ENCODE measurements around the gene ADGRL3.

The ADGRL3 gene

DNA sequence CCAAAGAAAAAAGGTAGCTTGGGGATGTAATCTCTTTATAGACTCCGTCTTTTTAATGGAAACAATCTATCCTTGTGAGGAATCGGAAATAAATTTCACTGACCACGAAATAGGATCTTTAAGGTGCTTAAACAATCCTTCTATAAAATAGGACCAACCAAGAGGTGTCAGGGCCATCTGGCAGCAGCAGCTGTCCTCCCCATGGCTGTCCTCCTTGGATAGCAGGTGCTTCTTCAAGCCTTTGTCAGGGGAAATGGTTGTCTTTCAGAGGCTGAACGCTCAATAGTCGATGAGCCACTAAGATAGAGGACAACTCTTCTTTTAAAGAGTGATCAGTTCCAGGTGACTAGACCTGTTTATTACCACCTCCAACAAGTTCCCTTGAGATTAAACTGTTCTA, 231.0 kb downstream of the ADGRL3 start:
- FAIRE-seq = no peak

DNA sequence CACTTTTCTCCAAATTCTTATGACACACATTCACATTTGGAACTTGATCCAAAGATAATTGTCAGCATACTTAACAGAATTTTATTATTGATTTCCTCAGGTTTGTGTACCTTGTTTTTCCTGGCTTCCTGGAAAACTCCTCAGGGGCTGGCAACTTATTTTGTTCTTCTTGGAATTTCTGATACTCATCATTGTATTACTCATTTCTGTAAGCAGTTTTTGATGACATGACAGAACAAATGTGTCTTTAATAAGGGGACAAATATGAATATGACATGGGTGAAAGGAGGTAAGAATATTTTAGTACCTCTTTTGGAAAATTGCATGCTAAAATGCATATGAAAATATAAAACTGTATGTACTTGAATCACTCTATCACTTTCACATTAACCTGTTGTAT, 237.8 kb downstream of the ADGRL3 start:
- no peak for FAIRE-seq

DNA sequence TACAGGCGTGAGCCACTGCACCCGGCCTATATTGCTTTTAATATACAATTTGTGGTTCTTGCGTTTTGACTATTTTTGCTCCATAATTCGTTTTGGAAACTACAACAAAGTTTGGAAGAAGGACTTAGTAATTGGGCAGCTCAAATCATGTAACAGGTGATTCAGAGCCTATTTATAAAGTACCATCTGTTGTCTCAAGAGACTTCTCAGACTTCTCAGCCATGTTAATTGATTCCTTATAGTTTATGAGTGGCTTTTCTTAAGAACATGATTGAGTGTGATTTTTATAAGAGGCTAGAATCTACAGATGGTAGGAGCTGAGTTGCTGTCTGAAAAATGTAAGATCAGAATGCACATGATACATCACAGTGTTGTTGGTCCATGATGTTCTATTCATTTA, 240.2 kb downstream of the ADGRL3 start:
- no peak for FAIRE-seq

DNA sequence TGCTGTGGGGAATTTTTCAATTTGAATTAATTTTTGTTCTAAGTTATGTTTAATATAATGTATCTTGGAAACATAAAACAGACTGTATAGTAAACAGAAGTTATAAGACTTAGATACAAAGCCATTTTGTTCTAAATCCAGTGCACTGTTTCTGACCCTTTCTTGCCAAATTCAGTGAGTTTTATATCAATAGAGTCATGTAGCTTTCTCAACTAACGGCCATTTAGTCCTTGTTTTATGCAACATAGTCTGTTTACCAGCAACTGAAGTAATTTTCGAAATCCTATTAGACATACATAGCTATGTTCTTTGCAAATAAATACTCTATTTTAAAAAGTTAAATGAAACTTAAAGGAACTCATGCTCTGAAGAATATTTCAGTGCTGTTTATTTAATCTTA, 242.8 kb downstream of the ADGRL3 start:
- no peak for FAIRE-seq

DNA sequence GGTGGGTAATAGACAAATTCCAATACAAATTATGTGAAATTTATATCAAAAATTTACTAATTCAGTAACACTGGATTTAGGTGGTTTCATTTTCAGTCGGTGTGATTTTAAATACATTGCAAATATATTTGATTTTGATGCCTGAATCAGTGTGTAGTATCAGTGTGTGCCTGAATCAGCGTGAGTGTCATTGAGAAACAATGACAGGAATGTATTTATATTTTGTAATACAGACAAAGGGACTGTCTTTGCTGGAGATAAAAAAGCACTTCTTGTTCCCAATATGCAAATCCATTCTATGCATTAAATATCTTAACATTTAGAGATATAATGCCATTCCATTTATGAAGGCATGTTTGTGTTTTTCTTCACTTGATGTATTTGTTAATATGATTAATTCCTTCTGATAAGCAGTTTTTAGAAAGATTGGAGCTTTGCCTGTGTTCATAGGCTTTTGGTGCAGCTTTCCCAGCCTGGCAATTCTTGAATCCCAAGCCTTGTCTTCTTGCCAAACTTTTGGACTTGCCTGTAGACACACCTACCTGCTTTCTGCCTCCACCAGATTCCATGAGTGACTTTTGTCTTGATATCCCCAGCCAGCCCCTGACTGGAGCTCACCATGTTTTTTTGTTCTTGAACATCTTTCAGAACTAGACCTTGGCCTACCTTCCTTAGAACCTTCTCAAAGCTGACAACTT, 243.8 kb downstream of the ADGRL3 start:
- no peak for FAIRE-seq

DNA sequence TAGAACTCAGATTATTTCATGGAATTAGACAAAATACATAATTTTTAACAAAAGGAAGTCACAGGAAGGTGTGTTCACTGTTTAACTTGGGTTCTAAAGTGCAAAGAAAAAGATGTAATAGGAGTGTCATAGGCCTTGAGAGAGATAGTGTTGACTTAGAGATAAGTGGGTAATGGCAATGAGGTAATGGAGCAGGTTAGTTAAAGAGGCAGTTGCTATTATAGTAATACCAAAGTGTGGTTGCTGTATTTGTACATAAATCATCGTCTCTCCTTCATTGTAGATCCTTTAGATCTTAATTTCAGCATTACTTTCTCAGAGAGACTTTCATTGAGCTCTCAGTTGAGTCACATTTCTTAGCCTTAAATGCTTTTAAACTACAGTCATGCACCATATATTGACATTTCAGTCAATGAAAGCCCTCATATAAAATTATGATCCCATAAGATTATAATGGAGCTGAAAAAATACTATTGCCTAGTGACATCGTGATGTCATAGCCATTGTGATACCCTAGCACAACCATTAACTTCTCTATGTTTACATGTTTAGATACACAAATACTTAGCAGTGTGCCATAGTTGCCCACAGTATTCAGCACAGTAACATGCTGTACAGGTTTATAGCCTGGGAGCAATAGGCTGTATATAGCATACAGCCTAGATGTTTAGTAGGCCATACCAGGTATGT, 245.4 kb downstream of the ADGRL3 start:
- FAIRE-seq = no peak

DNA sequence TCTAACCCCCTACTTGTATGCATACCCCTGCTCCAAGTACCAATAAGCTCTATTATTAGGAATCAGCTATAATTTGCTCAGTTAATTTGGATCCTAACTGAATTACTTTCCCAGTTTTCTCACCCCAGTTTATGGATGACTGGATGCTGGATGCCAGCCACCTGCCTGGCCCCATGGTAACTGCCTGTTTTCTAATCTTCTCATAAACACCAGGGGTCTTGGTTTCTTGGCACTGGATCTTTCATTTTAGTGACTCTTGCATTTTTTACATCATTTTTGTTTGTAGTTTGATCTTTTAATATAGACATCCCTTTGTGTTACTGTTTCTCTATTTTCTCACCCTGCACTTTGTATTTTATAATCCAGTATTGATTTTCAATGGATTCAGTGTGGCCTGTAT, 246.8 kb downstream of the ADGRL3 start:
- FAIRE-seq = no peak

DNA sequence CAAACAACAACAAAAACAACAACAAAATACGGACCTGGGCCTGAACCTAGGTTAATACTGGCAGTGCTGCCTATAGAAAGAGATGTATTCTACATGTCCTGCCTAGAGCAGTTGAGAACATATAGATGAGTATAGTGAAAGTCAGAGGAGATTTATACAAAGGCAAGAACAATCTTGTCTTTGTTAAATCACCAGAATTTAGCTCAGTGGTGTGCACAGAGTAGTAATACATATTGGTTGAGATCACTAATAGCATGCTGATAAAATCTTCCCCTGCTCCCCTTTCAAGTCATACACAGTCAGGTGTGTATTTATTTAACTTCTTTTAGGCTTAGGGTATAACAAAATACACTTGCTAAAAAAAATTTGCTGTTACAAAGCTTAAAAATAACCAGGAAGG, 247.8 kb downstream of the ADGRL3 start:
- FAIRE-seq = no peak

DNA sequence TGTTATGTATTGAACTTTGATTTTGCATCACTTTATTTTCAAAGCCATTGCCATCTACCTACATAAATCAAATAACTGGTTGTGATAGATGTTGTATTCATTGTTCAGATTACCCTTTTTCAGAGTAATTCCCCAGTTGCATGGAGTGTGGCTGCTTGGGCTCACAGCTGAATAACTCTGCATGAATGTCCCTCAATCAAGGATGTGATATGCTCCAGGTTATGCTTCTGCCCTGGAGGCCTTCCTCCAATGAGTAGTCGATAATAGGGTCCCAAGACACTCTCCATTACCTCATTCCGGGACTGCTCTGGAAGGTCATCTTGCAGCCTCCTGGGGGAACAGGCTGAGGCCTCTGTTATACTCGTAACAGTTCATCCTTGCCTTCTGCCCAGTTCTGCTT, 251.8 kb downstream of the ADGRL3 start:
- no peak for FAIRE-seq

DNA sequence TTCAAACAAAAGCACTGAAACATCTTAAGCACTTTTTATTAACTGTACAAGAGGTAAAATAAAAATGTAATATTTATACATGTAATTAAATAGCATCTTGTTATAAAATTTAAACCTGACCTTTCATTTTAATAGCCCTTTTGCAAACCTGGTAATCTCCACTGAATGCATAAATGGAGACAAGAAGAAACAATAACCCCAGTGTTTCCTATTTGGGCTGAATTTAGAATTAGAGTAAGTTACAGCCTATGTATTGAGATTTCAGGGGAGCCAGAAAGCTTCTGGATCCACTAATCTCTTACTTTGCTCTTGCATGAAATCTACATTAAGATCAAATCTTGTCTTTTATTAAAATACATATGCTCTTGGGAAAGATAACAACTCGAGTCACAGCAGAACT, 261.8 kb downstream of the ADGRL3 start:
- no peak for FAIRE-seq

DNA sequence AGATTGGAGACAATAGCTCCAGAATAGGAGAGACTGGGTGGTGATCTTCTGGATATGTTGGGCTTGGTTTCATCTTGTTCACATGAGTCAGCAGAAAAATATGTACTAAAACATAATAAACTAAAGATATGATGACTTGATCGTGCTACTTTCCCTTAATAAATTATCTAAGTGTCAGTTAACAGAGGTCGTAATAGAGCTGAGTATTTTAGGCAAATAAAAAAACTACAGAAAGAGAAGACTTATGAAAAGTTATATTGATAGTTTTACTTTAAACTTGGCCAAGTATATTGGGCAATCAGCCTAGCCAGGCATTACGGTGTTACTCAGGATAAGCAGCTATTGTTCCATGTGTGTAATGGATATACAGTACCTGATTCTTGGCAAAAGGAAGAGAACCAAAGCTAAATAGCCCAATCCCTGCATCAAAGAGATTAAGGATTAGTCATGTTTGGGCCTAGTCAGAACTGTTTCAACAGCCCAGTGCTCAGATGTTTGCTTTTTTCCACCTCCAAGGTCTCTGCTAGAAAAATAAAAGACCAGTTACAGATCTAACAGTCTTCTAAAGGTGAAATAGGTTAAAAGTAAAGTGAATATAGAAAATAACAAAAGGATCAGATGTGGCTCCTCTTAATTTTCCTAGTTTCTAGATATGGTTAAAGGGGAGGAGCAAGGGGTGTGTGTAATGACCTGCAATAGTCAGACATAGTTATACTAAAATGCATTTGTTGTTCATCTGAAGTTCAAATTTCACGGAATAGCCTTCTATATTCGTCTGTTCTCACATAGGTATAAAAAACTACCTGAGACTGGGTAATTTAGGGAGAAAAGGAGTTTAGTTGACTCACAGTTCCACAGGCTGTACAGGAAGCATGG, 262.6 kb downstream of the ADGRL3 start:
- FAIRE-seq = no peak

DNA sequence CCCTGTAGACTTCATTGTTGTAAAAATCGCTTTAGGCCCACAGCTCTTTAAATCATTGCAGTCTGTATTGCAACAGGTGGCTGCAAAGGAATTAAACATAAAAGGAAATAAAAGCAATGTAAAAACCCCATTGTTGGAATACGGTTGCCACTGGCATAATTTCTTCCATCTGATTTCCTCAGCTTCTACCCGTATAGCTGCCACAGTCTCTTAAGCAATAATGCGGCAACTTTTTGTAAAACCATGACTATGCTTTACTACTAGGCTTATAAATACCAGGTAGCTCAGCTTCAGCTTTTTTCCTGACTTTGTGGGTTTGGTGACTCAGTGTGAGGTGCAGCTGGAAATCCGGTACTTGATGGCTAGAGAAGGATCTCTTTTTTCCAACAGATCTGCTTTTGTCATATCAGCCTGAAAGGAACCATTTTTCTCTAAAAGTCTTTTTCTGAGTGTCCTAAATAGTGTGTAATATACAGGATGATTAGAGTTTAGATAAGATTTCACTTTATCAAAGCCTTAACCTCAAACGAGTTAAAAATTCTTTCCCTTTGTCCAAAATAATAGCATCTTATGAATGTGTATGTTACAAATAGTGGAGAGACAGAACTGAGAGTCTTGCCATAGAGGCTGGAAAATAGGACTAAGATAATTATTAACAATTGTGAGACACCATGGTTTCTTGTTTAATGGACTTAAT, 268.0 kb downstream of the ADGRL3 start:
- no peak for FAIRE-seq

DNA sequence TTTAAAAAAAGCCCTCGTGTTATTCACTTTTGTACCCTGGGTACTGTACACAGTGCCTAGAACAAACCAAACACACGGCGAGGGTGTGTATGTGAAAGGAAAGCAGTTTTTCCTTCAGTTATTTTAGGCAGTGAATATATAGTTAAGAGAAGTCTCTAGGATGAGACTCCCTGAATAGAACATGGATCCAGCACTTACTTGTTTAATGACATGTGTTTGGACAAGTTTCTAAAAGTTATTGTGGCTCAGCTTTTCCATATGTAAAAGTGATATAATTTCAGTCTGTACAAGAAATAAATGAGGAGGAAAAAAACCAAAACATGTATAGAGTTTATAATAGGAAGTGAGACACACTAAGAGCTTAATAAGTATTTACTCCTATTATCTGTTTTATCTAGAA, 273.2 kb downstream of the ADGRL3 start:
- FAIRE-seq = no peak

DNA sequence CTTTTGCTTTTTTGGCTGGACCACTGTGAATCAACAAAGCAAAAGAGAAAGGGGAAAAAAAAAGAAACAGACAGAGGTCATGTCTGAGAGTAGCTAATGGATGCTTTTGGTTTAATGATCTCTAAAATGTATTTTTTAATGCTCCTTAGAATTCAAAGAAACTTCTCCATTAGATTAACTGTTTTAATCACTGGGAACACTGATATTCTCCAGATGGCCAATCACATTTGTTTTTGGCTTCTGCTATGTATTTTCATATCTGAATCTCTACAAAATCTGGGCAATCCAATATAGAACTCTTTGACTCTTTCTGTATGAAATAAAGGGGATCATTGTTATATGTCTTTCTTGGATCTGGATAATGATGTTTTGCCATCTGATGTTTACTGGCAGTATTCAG, 278.2 kb downstream of the ADGRL3 start:
- FAIRE-seq = no peak

DNA sequence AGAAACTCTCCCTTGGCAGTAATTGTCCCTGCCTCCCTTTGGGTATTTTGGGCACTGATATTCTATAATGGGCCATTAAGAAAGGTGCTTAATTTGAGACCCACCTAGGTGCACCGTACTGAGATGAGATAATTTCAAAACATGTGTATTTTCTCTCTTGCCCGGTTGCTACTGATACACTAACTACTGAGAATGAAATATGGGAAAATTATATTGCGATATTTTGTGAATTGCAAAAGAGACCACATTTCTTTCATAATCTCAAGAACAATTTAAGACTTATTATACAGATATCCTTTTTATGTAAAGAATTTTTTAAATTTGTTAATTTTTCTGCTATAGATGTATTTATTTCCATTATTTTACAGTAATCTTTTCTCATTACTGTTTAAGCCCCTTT, 284.9 kb downstream of the ADGRL3 start:
- no peak for FAIRE-seq

DNA sequence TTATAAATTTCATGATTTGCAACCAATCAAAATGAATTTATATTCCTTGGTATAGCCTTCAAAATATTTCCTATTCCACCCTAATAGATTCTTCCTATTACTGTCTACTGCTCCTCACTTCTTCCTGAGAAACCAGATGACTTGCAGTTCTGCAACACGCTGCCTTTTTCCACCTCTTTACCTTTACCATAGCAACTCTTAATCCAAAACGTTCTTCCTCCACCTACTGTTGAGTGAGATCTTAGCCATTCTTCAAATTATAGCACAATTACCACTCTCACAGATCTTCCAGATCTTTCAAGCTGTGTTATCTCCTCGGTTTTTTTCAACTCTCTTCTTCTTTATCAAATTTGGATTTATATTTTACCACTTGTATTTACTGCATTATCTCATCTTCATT, 289.8 kb downstream of the ADGRL3 start:
- FAIRE-seq = no peak

DNA sequence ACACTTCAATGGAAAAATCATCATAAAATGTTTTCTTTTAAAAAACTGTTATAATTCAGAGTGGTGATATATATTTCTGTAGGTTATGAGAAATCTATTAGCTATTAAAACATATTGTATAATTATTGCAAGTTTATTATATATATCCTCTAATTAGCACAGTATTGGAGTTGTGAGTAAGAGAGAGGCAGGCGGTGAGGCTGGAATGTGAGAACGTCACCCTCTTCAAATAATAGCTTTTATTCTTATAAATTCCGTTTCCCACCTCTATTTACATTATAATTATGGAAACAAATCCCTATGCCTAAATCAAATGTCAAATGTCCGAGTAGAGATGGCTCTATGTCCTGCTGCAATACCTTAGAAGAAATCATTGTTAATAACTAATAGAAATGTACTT, 292.9 kb downstream of the ADGRL3 start:
- no peak for FAIRE-seq

DNA sequence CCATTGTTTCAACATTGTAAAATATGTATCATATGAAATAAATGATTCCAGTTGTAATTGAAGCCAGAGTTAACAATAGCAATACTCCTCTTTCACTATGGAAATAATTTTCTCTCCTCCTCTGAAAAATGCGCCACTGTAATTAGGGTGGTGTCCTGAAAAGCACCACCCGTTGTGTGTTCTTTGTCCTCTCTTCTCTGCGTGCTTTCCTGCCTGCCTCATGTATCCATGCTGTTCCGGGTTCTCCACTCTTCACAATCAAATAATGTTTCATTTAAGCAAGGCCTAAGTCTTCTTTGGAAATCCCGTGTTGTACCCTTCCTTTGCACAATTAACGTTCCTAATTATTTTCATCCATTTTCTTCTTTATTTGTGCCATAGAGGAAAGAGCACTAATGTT, 293.3 kb downstream of the ADGRL3 start:
- no peak for FAIRE-seq

DNA sequence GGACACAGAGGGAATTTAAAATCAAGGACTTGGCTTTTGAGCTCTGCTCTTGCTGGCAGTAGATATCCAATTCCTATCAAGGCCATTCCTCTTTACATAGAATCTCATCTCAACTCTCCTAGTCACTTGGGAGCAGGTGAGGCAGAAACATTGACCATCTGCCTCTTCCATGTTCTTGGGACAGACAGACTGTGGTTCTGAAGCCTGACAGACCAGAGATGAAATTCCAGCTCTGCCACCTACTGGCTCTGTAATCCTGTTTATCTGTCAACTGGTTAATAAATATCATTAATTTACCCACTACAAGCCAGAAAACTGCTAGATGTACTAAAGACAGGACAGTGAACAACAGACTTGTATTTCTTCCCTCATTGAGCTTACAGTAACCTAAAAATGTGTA, 300.8 kb downstream of the ADGRL3 start:
- FAIRE-seq = no peak

DNA sequence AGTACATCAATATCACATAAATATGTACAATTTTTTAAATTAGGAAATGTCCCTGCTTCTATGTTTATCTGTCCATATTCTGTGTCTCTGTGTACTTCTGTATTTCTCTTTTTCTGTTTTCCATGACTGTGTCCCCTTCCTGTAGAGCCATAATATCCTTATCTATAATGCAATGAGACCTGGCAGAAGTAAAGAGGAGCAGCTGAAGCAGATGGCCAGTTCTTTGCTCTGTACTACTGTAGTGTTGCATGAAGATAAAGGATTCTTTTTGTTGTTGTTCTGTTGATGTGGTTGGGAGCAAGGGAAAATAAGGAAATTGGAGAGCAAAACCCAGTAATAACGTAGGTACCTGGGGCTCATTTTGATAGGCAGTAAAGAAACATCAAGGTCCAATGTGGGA, 301.7 kb downstream of the ADGRL3 start:
- FAIRE-seq = no peak

DNA sequence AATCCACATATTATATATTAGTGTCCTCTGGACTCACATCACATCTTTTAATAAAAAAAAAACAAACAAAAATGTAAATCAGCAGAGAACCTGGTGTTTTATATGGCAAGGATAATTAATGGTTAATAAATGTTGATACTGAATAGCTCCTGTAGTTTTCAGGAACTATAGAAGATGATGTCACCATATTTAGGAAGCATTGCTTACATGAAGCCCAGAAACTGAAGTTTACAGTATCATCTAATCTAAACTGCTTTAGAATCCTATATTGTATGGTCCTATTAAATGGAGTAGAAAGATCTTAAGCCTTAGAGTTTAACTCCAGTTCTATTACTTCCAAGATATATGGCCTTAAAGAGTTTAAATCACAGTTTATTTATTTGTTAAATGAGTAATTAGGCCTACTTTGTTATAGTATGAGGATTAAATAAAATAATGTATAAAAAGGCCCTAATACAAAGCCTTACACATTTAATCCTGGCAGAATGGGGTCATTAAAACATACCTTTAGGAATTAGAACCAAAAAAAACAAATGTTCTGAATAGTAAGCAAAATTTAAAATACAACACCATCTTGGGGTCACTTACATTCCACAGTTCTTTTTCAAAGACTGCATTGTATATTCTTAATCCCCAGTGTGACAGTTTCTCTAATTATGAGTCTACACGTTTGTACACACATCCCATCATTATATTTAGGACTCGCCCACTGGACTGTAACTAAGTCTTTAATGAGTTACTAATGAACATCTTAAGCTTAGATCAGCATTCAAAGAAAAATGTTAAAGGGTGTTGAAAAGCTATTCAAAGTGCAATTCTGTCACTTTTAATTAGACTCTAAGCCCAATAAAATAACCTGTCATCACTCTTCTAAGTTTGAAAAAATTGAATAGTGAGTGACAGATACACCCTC, 305.9 kb downstream of the ADGRL3 start:
- FAIRE-seq = no peak

DNA sequence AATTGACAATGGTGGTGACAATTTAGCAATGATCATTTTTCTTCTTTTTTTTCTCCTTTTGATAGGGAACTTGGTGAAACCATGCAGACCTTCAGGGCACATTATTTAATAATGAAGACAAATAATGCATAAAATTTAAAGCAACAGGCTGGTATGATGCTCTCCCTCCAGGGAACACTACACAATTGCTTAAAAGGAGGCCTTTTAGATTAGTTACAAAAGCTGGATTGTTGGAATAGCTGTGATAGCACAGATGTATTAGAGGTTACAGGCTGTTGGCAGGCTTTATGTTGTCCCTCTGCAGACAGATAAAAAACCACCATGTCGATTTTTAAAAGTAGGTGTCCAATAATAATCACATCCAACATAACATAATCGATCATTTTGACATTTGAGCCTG, 307.0 kb downstream of the ADGRL3 start:
- no peak for FAIRE-seq

All from TTC549 (cell line).